OCI-LY7 (cell line): ENCODE data around the gene ZBTB7A. TPM values are rescaled to one million over a fixed set of nuclear protein-coding genes. Genes with fewer than 3 reads are reported as not detected.

Source experiments
- BruUV-seq: library from RNA; stranded (reverse); fragments of 400-500 nt; replicated peaks from 2 replicates; lab custom pipeline; 2021; lab: Mats Ljungman, UMichigan
- CTCF ChIA-PET: fragments of 300-600 bp; sonication (Branson Sonifier 250); formaldehyde crosslinking; loops from one replicate; lab custom pipeline; 2022; ENCODE audit warnings: antibody characterized with exemption; ENCODE audit not compliant: unreplicated experiment; lab: Charles Lee
- POLR2A ChIA-PET: fragments of 300-600 bp; sonication (Branson Sonifier 250); formaldehyde crosslinking; loops from one replicate; lab custom pipeline; 2022; ENCODE audit warnings: antibody characterized with exemption; lab: Charles Lee
- DNase-seq: peaks from one replicate; pipeline ENCODE4 v3.0.0-alpha.2; 2015; ENCODE audit warnings: low spot score
- H2AFZ ChIP-seq: fragments of 200-600 bp; sonication (generic), shearing (Covaris generic); 2 replicates; pipeline ENCODE4 v1.6.1; 2014; ENCODE audit warnings: mild to moderate bottlenecking, antibody characterized with exemption, low read length, moderate library complexity
- H3K27ac ChIP-seq: fragments of 200-600 bp; sonication (generic); 2 replicates; pipeline ENCODE4 v1.5.1; 2014; ENCODE audit warnings: mixed run types, low read depth, mild to moderate bottlenecking, moderate library complexity, low read length, inconsistent platforms; ENCODE audit not compliant: poor library complexity, severe bottlenecking
- H3K36me3 ChIP-seq: fragments of 200-600 bp; sonication (generic); 2 replicates; pipeline ENCODE4 v1.6.1; 2014; ENCODE audit warnings: mild to moderate bottlenecking, antibody characterized with exemption, low read length, moderate library complexity, mixed read lengths; ENCODE audit not compliant: insufficient read depth
- H3K4me1 ChIP-seq: fragments of 200-600 bp; sonication (generic); 2 replicates; pipeline ENCODE4 v1.5.1; 2014; ENCODE audit warnings: mild to moderate bottlenecking, low read length; ENCODE audit not compliant: insufficient read depth, poor library complexity, severe bottlenecking
- H3K4me2 ChIP-seq: fragments of 200-600 bp; sonication (generic); 2 replicates; pipeline ENCODE4 v1.6.1; 2014; ENCODE audit warnings: mild to moderate bottlenecking, low read length
- H3K4me3 ChIP-seq: fragments of 200-600 bp; sonication (generic); 2 replicates; pipeline ENCODE4 v1.5.1; 2014; ENCODE audit warnings: mild to moderate bottlenecking, low read depth, low read length; ENCODE audit not compliant: poor library complexity, severe bottlenecking
- H3K79me2 ChIP-seq: fragments of 200-600 bp; sonication (generic); 2 replicates; pipeline ENCODE4 v1.6.1; 2016; ENCODE audit warnings: low read depth, mild to moderate bottlenecking, low read length, moderate library complexity, mixed read lengths; ENCODE audit not compliant: insufficient read depth
- H3K9me2 ChIP-seq: fragments of 200-600 bp; sonication (generic); 2 replicates; pipeline ENCODE4 v1.6.1; 2016; ENCODE audit warnings: mild to moderate bottlenecking, low read length, mixed read lengths; ENCODE audit not compliant: insufficient read depth
- H3K9me3 ChIP-seq: fragments of 200-600 bp; sonication (generic); 2 replicates; pipeline ENCODE4 v1.6.1; 2014; ENCODE audit warnings: mild to moderate bottlenecking, mixed run types, low read length, mixed read lengths
- H4K20me1 ChIP-seq: fragments of 200-600 bp; sonication (generic); 2 replicates; pipeline ENCODE4 v1.6.1; 2014; ENCODE audit warnings: mild to moderate bottlenecking, antibody characterized with exemption, low read length, moderate library complexity, mixed read lengths; ENCODE audit not compliant: insufficient read depth
- CTCF ChIP-seq: fragments of 200-600 bp; sonication (generic); conservative IDR thresholded peaks from 2 replicates; pipeline ENCODE4 v1.5.1; 2014; ENCODE audit warnings: mild to moderate bottlenecking, antibody characterized with exemption, low read length, moderate library complexity, mixed read lengths
- EZH2phosphoT487 ChIP-seq: fragments of 200-600 bp; sonication (generic); IDR thresholded peaks from 2 replicates; pipeline ENCODE4 v1.6.1; 2018; ENCODE audit warnings: low read depth, borderline replicate concordance, mild to moderate bottlenecking, mixed run types, antibody characterized with exemption, low read length, moderate library complexity, mixed read lengths
- intact Hi-C: fragments of 100-400 bp; cut with micrococcal nuclease; formaldehyde crosslinking; loops from one replicate; pipeline ENCODE4 v1.10.0; 2022; ENCODE audit not compliant: unreplicated experiment
- total RNA-seq, 2 experiments: library from RNA; depleted of rRNA in 1 of 2; stranded (reverse); fragments of >200 nt in 1 of 2; shearing (Covaris generic) in 1 of 2; gene quantifications; 2 replicates each; pipeline ENCODE4 v1.2.3, GENCODE V29; 2014 to 2022

The ZBTB7A gene
- total RNA-seq, 2 experiments from 2014 or later = 17.2 to 29.3 TPM

DNA sequence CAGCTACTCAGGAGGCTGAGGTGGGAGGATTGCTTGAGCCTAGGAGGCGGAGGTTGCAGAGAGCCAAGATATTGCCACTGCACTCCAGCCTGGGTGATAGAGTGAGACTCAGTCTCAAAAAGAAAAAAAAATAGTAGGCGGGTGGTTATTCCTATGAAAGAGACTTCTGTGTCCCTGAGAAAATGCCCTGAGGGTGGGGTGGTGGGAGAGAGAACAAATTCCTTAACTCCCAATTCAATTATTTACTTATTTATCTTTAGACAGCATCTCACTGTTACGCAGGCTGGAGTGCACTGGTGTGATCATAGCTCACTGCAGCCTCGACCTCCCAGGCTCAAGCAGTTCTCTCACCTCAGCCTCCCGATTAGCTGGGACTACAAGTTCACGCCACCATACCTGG is 71.1 kb downstream of the ZBTB7A start:
- POLR2A ChIA-PET = interaction anchor here (0.6 kb wide), 1 partner anchor 137 kb away, joined by 3 read pairs; no protein-coding TSS in a partner anchor
- Histone ChIP-seq H3K4me3 (no peak overlapping the region), H3K36me3 (no peaks in the 10 kb centered on the region), H4K20me1 (no peaks in the 10 kb centered on the region), H3K27ac (no peak overlapping the region), H3K4me2 (no peak overlapping the region), H2AFZ (no peak overlapping the region), H3K79me2 (no peaks in the 10 kb centered on the region), H3K9me3 (no peaks in the 10 kb centered on the region), H3K4me1 (peaks cover 4% of the 10 kb centered on the region), H3K9me2 (no peaks in the 10 kb centered on the region)
- CTCF ChIA-PET = no interaction called here
- DNase-seq = no peak
- intact Hi-C loops = no loop called here
- TF ChIP-seq EZH2phosphoT487 (no peak), CTCF (no peak)
- no TSS peak for BruUV-seq

Other genes with a start within 250 kb of the ZBTB7A start
- gene ZFR2, start 197.9 kb downstream of the ZBTB7A start, total RNA-seq (2014; rRNA removed; shearing (Covaris generic)) = not detected in 2 replicates
- not detected in 2 replicates for gene ZFR2, start 197.9 kb downstream of the ZBTB7A start, total RNA-seq (2022)
- gene ATCAY, start 186.2 kb downstream of the ZBTB7A start, total RNA-seq (2014; rRNA removed; shearing (Covaris generic)) = not detected in 2 replicates
- not detected in 2 replicates for gene ATCAY, start 186.2 kb downstream of the ZBTB7A start, total RNA-seq (2022)
- gene NMRK2, start 133.8 kb downstream of the ZBTB7A start, total RNA-seq (2014; rRNA removed; shearing (Covaris generic)) = not detected in 2 replicates
- gene NMRK2, start 133.8 kb downstream of the ZBTB7A start, total RNA-seq (2022) = not detected in 2 replicates
- gene DAPK3, start 95.8 kb downstream of the ZBTB7A start, total RNA-seq (2014; rRNA removed; shearing (Covaris generic)) = 48.6 and 49.3 TPM in 2 replicates
- gene DAPK3, start 95.8 kb downstream of the ZBTB7A start, total RNA-seq (2022) = 40.4 and 47.1 TPM in 2 replicates
- 1,633 and 1,634 TPM in 2 replicates for gene EEF2, start 81.4 kb downstream of the ZBTB7A start, total RNA-seq (2014; rRNA removed; shearing (Covaris generic))
- 3,507 and 3,668 TPM in 2 replicates for gene EEF2, start 81.4 kb downstream of the ZBTB7A start, total RNA-seq (2022)
- 25.3 and 31.5 TPM in 2 replicates for gene PIAS4, start 59.2 kb downstream of the ZBTB7A start, total RNA-seq (2014; rRNA removed; shearing (Covaris generic))
- gene PIAS4, start 59.2 kb downstream of the ZBTB7A start, total RNA-seq (2022) = 34.4 and 35.0 TPM in 2 replicates
- gene MAP2K2, start 57.2 kb upstream of the ZBTB7A start, total RNA-seq (2014; rRNA removed; shearing (Covaris generic)) = 84.7 and 105 TPM in 2 replicates
- 116 and 120 TPM in 2 replicates for gene MAP2K2, start 57.2 kb upstream of the ZBTB7A start, total RNA-seq (2022)
- 0.08 and 0.09 TPM in 2 replicates for gene CREB3L3, start 86.7 kb upstream of the ZBTB7A start, total RNA-seq (2014; rRNA removed; shearing (Covaris generic))
- gene CREB3L3, start 86.7 kb upstream of the ZBTB7A start, total RNA-seq (2022) = not detected in 2 replicates
- gene SIRT6, start 115.7 kb upstream of the ZBTB7A start, total RNA-seq (2014; rRNA removed; shearing (Covaris generic)) = 29.1 and 31.7 TPM in 2 replicates
- gene SIRT6, start 115.7 kb upstream of the ZBTB7A start, total RNA-seq (2022) = 45.3 and 46.2 TPM in 2 replicates
- gene ANKRD24, start 115.8 kb upstream of the ZBTB7A start, total RNA-seq (2014; rRNA removed; shearing (Covaris generic)) = 1.7 and 2.8 TPM in 2 replicates
- 4.4 and 4.8 TPM in 2 replicates for gene ANKRD24, start 115.8 kb upstream of the ZBTB7A start, total RNA-seq (2022)
- not detected in 2 replicates for gene EBI3, start 162.6 kb upstream of the ZBTB7A start, total RNA-seq (2014; rRNA removed; shearing (Covaris generic))
- gene EBI3, start 162.6 kb upstream of the ZBTB7A start, total RNA-seq (2022) = not detected in 2 replicates
- gene YJU2, start 180.2 kb upstream of the ZBTB7A start, total RNA-seq (2014; rRNA removed; shearing (Covaris generic)) = 37.8 and 38.2 TPM in 2 replicates
- 31.6 and 35.0 TPM in 2 replicates for gene YJU2, start 180.2 kb upstream of the ZBTB7A start, total RNA-seq (2022)
- not detected in 2 replicates for gene SHD, start 212.4 kb upstream of the ZBTB7A start, total RNA-seq (2014; rRNA removed; shearing (Covaris generic))
- not detected in 2 replicates for gene SHD, start 212.4 kb upstream of the ZBTB7A start, total RNA-seq (2022)
- 2.7 and 6.2 TPM in 2 replicates for gene TMIGD2, start 235.5 kb upstream of the ZBTB7A start, total RNA-seq (2014; rRNA removed; shearing (Covaris generic))
- gene TMIGD2, start 235.5 kb upstream of the ZBTB7A start, total RNA-seq (2022) = 0.44 and 0.59 TPM in 2 replicates
- 19.8 and 20.2 TPM in 2 replicates for gene FSD1, start 237.7 kb upstream of the ZBTB7A start, total RNA-seq (2014; rRNA removed; shearing (Covaris generic))
- gene FSD1, start 237.7 kb upstream of the ZBTB7A start, total RNA-seq (2022) = 21.9 and 23.2 TPM in 2 replicates